ENCODE data around the gene FTHL17. TPM values are rescaled to one million over a fixed set of nuclear protein-coding genes. Genes with fewer than 3 reads are reported as not detected.

FTHL17 gene
- total RNA-seq, 1 donor from 2014 or later = not detected

GRCh38 chrX:31074522-31074921, 2.7 kb upstream of the FTHL17 start:
- DNase-seq (ENCODE audit: low read depth) = no peak
- TF ChIP-seq CTCF (IDR thresholded peaks at IDR 0.05; ENCODE audit: insufficient read depth, low read length, poor library complexity, severe bottlenecking) = no peak
- Histone ChIP-seq H3K36me3 (ENCODE audit: control insufficient read depth, insufficient read depth, low read length) (no peaks in the 10 kb centered on the region), H3K27me3 (ENCODE audit: control insufficient read depth, insufficient read depth, low read length) (no peaks in the 10 kb centered on the region), H3K4me3 (ENCODE audit: low read depth, low read length) (no peak overlapping the region)

GRCh38 chrX:31071262-31071661, 579 bp downstream of the FTHL17 start:
- no peaks in the 10 kb centered on the region for H3K27me3 ChIP-seq (ENCODE audit: control insufficient read depth, insufficient read depth, low read length)
- no peak overlapping the region for H3K4me3 ChIP-seq (ENCODE audit: low read depth, low read length)
- H3K36me3 ChIP-seq (ENCODE audit: control insufficient read depth, insufficient read depth, low read length) = no peaks in the 10 kb centered on the region
- TF ChIP-seq CTCF (IDR thresholded peaks at IDR 0.05; ENCODE audit: insufficient read depth, low read length, poor library complexity, severe bottlenecking) = no peak
- DNase-seq (ENCODE audit: low read depth) = no peak

- no peak overlapping the region for H3K4me3 ChIP-seq (ENCODE audit: low read depth, low read length)
- no peaks in the 10 kb centered on the region for H3K27me3 ChIP-seq (ENCODE audit: control insufficient read depth, insufficient read depth, low read length)
- no peaks in the 10 kb centered on the region for H3K36me3 ChIP-seq (ENCODE audit: control insufficient read depth, insufficient read depth, low read length)
- no peak for DNase-seq (ENCODE audit: low read depth)
- TF ChIP-seq CTCF (IDR thresholded peaks at IDR 0.05; ENCODE audit: insufficient read depth, low read length, poor library complexity, severe bottlenecking) = no peak
Measured at GRCh38 chrX:31070057-31070468, 1.8 kb downstream of the FTHL17 start.

- TF ChIP-seq CTCF (IDR thresholded peaks at IDR 0.05; ENCODE audit: insufficient read depth, low read length, poor library complexity, severe bottlenecking) = no peak
- Histone ChIP-seq H3K36me3 (ENCODE audit: control insufficient read depth, insufficient read depth, low read length) (no peaks in the 10 kb centered on the region), H3K4me3 (ENCODE audit: low read depth, low read length) (no peak overlapping the region), H3K27me3 (ENCODE audit: control insufficient read depth, insufficient read depth, low read length) (no peaks in the 10 kb centered on the region)
- no peak for DNase-seq (ENCODE audit: low read depth)
Measured at GRCh38 chrX:31063114-31063513, 8.7 kb downstream of the FTHL17 start.

GRCh38 chrX:31061091-31061490, 10.8 kb downstream of the FTHL17 start:
- Histone ChIP-seq H3K27me3 (ENCODE audit: control insufficient read depth, insufficient read depth, low read length) (no peaks in the 10 kb centered on the region), H3K4me3 (ENCODE audit: low read depth, low read length) (no peak overlapping the region), H3K36me3 (ENCODE audit: control insufficient read depth, insufficient read depth, low read length) (no peaks in the 10 kb centered on the region)
- TF ChIP-seq CTCF (IDR thresholded peaks at IDR 0.05; ENCODE audit: insufficient read depth, low read length, poor library complexity, severe bottlenecking) = no peak
- no peak for DNase-seq (ENCODE audit: low read depth)

- no peak for TF ChIP-seq CTCF (IDR thresholded peaks at IDR 0.05; ENCODE audit: insufficient read depth, low read length, poor library complexity, severe bottlenecking)
- H3K36me3 ChIP-seq (ENCODE audit: control insufficient read depth, insufficient read depth, low read length) = no peaks in the 10 kb centered on the region
- no peaks in the 10 kb centered on the region for H3K27me3 ChIP-seq (ENCODE audit: control insufficient read depth, insufficient read depth, low read length)
- DNase-seq (ENCODE audit: low read depth) = no peak
- no peak overlapping the region for H3K4me3 ChIP-seq (ENCODE audit: low read depth, low read length)
Measured at GRCh38 chrX:31060016-31060415, 11.8 kb downstream of the FTHL17 start.

Measured in kidney epithelial cell (primary cell).